Measurements from ENCODE around the gene PACSIN2. TPM values are rescaled to one million over a fixed set of nuclear protein-coding genes. Genes with fewer than 3 reads are reported as not detected.

Gene PACSIN2
- total RNA-seq, 6 experiments from 2014 or later: 69.8 to 97.3 (median 76.2) TPM

- H3K27me3 Mint-ChIP-seq (ENCODE audit: insufficient read depth): no peaks in the 10 kb centered on the region; the same call in 1 of the 2 replicates
- no peak for TF ChIP-seq CTCF (IDR thresholded peaks at IDR 0.05)
- no peaks in the 10 kb centered on the region; the same call in 1 of the 2 replicates for H3K36me3 Mint-ChIP-seq (ENCODE audit: low read depth)
- DNase-seq: no peak
- peaks cover 8% of the 10 kb centered on the region for H3K4me1 Mint-ChIP-seq (ENCODE audit: low read depth)
- H3K4me3 Mint-ChIP-seq: no peak overlapping the region
- H3K9me3 Mint-ChIP-seq: no peaks in the 10 kb centered on the region
- no peak overlapping the region for H3K27ac Mint-ChIP-seq
Observed at GRCh38 chr22:42914511-42915076, 100.4 kb downstream of the PACSIN2 start.

- no peaks in the 10 kb centered on the region for H3K9me3 Mint-ChIP-seq
- no peaks in the 10 kb centered on the region; the same call in 1 of the 2 replicates for H3K36me3 Mint-ChIP-seq (ENCODE audit: low read depth)
- H3K27me3 Mint-ChIP-seq (ENCODE audit: insufficient read depth): no peaks in the 10 kb centered on the region; the same call in 1 of the 2 replicates
- no peak for DNase-seq
- no peak overlapping the region for H3K27ac Mint-ChIP-seq
- H3K4me3 Mint-ChIP-seq: no peak overlapping the region
- TF ChIP-seq CTCF (IDR thresholded peaks at IDR 0.05): no peak
- H3K4me1 Mint-ChIP-seq (ENCODE audit: low read depth): peaks cover 2% of the 10 kb centered on the region
Observed at GRCh38 chr22:42913874-42914510, 101.0 kb downstream of the PACSIN2 start.

GRCh38 chr22:42912059-42912458 is 102.9 kb downstream of the PACSIN2 start:
- H3K4me1 Mint-ChIP-seq (ENCODE audit: low read depth): no peaks in the 10 kb centered on the region; the same call in 1 of the 2 replicates
- no peaks in the 10 kb centered on the region; the same call in 1 of the 2 replicates for H3K27me3 Mint-ChIP-seq (ENCODE audit: insufficient read depth)
- no peak for TF ChIP-seq CTCF (IDR thresholded peaks at IDR 0.05)
- no peak overlapping the region for H3K4me3 Mint-ChIP-seq
- peaks cover 5% of the 10 kb centered on the region for H3K36me3 Mint-ChIP-seq (ENCODE audit: low read depth)
- no peak for DNase-seq
- no peak overlapping the region for H3K27ac Mint-ChIP-seq
- no peaks in the 10 kb centered on the region for H3K9me3 Mint-ChIP-seq

- H3K27ac Mint-ChIP-seq: no peak overlapping the region
- no peak for TF ChIP-seq CTCF (IDR thresholded peaks at IDR 0.05)
- H3K36me3 Mint-ChIP-seq (ENCODE audit: low read depth): peaks cover 5% of the 10 kb centered on the region
- no peak overlapping the region for H3K4me3 Mint-ChIP-seq
- no peaks in the 10 kb centered on the region for H3K9me3 Mint-ChIP-seq
- DNase-seq: no peak
- H3K27me3 Mint-ChIP-seq (ENCODE audit: insufficient read depth): no peaks in the 10 kb centered on the region; the same call in 1 of the 2 replicates
- H3K4me1 Mint-ChIP-seq (ENCODE audit: low read depth): no peaks in the 10 kb centered on the region; the same call in 1 of the 2 replicates
Observed at GRCh38 chr22:42910221-42910942, 104.6 kb downstream of the PACSIN2 start.

- DNase-seq: no peak
- Mint-ChIP-seq H3K9me3 (no peaks in the 10 kb centered on the region), H3K36me3 (ENCODE audit: low read depth) (peaks cover 5% of the 10 kb centered on the region), H3K4me3 (no peak overlapping the region), H3K4me1 (ENCODE audit: low read depth) (no peaks in the 10 kb centered on the region; the same call in 1 of the 2 replicates), H3K27ac (no peak overlapping the region), H3K27me3 (ENCODE audit: insufficient read depth) (no peaks in the 10 kb centered on the region; the same call in 1 of the 2 replicates)
- TF ChIP-seq CTCF (IDR thresholded peaks at IDR 0.05): no peak
Observed at GRCh38 chr22:42909363-42910058, 105.4 kb downstream of the PACSIN2 start.
